Right lobe of liver (tissue), 4 donors: Measurements from ENCODE around the gene PSMG4.

Experiments used
- CTCF ChIP-seq, 4 donors: fragments of 200-600 bp in 3 of 4; fragments of 450-650 bp in 1 of 4; IDR thresholded peaks; one replicate each; pipeline versions ENCODE4 v1.5.1 to v1.8.0; 2016 to 2022; ENCODE audit warnings: antibody characterized with exemption in 4 of 4, mild to moderate bottlenecking in 2 of 4
- POLR2A ChIP-seq: fragments of 450-650 bp; IDR thresholded peaks from one replicate; pipeline ENCODE4 v1.6.1; 2017; ENCODE audit warnings: antibody characterized with exemption, mild to moderate bottlenecking
- donor health status: DM: no; HTN: no; CAD: no.
- donor health status: DM: no; HTN: no; CAD: no.
- donor health status: DM: no; HTN: yes; CAD: no.

- TF ChIP-seq CTCF (IDR thresholded peaks at IDR 0.05), result no peak
- no peak for TF ChIP-seq POLR2A
Measured at GRCh38 chr6:3309391-3310050, 50.8 kb downstream of the PSMG4 start.
